CD4-positive, alpha-beta T cell (primary cell): Measurements from ENCODE around the gene MYL11. TPM values are rescaled to one million over a fixed set of nuclear protein-coding genes. Genes with fewer than 3 reads are reported as not detected.

ENCODE experiments used
- ATAC-seq: fragments of 200-7000 bp; cut with Tn5 transposase; one replicate; pipeline ENCODE4 v1.10.0; 2022; ENCODE audit warnings: mild to moderate bottlenecking; ENCODE audit not compliant: poor library complexity
- CTCF ChIA-PET: fragments of 350-600 bp; sonication (Branson Sonifier 250); formaldehyde crosslinking; loops from one replicate; lab custom pipeline; 2021; ENCODE audit warnings: antibody characterized with exemption, inconsistent platforms; lab: Charles Lee
- POLR2A ChIA-PET: fragments of 350-600 bp; sonication (Branson Sonifier 250); formaldehyde crosslinking; loops from one replicate; lab custom pipeline; 2021; ENCODE audit warnings: antibody characterized with exemption, inconsistent platforms; lab: Charles Lee
- DNase-seq, 14 experiments: peaks; one replicate each; pipeline ENCODE4 v3.0.0-alpha.2; 2013 to 2020; ENCODE audit warnings: mixed read lengths in 2 of 14
- H3K27ac ChIP-seq, 2 donors: one replicate each; pipeline versions ENCODE4 v1.5.1 to v1.7.0; 2013; ENCODE audit warnings: low read length in 2 of 2, low read depth in 1 of 2, mild to moderate bottlenecking in 1 of 2
- H3K27me3 ChIP-seq, 2 experiments: 1 replicate in 1 of 2; 2 replicates in 1 of 2; pipeline versions ENCODE4 v1.6.1 to v1.7.0; 2013; ENCODE audit warnings: low read length in 2 of 2, control low read depth in 1 of 2, mild to moderate bottlenecking in 1 of 2, moderate library complexity in 1 of 2; ENCODE audit not compliant: insufficient read depth in 2 of 2, control insufficient read depth in 1 of 2
- H3K36me3 ChIP-seq: one replicate; pipeline ENCODE4 v1.6.1; 2013; ENCODE audit warnings: low read length, control low read depth; ENCODE audit not compliant: insufficient read depth
- H3K4me1 ChIP-seq: one replicate; pipeline ENCODE4 v1.6.1; 2013; ENCODE audit warnings: low read length, control low read depth; ENCODE audit not compliant: insufficient read depth
- H3K4me3 ChIP-seq: one replicate; pipeline ENCODE4 v1.5.1; 2013; ENCODE audit warnings: mild to moderate bottlenecking, low read length, moderate library complexity
- H3K9me3 ChIP-seq, 2 experiments: 1 replicate in 1 of 2; 2 replicates in 1 of 2; pipeline versions ENCODE4 v1.6.1 to v1.7.0; 2013; ENCODE audit warnings: low read length in 2 of 2, mild to moderate bottlenecking in 2 of 2, control low read depth in 1 of 2, moderate library complexity in 1 of 2; ENCODE audit not compliant: control insufficient read depth in 1 of 2, insufficient read depth in 1 of 2
- H3K27ac Mint-ChIP-seq: one replicate; pipeline ENCODE4 v1.8.0; 2020; ENCODE audit warnings: mixed read lengths
- H3K27me3 Mint-ChIP-seq: one replicate; pipeline ENCODE4 v1.8.0; 2021; ENCODE audit warnings: mixed read lengths
- H3K36me3 Mint-ChIP-seq: one replicate; pipeline ENCODE4 v1.8.0; 2021; ENCODE audit warnings: low read depth, mixed read lengths
- H3K4me1 Mint-ChIP-seq: one replicate; pipeline ENCODE4 v1.8.0; 2021; ENCODE audit warnings: low read depth, mixed read lengths
- H3K4me3 Mint-ChIP-seq: one replicate; pipeline ENCODE4 v1.8.0; 2020; ENCODE audit warnings: mild to moderate bottlenecking, mixed read lengths
- H3K9me3 Mint-ChIP-seq: one replicate; pipeline ENCODE4 v1.8.0; 2020; ENCODE audit warnings: mixed read lengths
- CTCF ChIP-seq: fragments of 200-600 bp; IDR thresholded peaks from one replicate; pipeline ENCODE4 v1.8.0; 2022; ENCODE audit warnings: antibody characterized with exemption, mild to moderate bottlenecking
- intact Hi-C, 2 experiments: fragments of 100-400 bp; cut with DNase I in 1 of 2; cut with micrococcal nuclease in 1 of 2; formaldehyde crosslinking; loops; one replicate each; pipeline versions ENCODE4 v1.15.1 to v1.9.0; 2023 to 2025; cut with DNase I, micrococcal nuclease
- total RNA-seq, 174 experiments: library from RNA in 2 of 174; stranded (reverse) in 2 of 174; gene quantifications; one replicate each; pipeline ENCODE4 v1.2.3 and lab custom pipeline; 2021 to 2026

Gene MYL11
- total RNA-seq, 2 experiments from 2014 or later = 0.95 to 2.4 TPM

GRCh38 chr16:30375864-30376263 lies 1.3 kb downstream of the MYL11 start:
- H3K4me3 Mint-ChIP-seq = no peak overlapping the region
- Histone ChIP-seq H3K4me3 (no peak overlapping the region), H3K27me3 (no peaks in the 10 kb centered on the region), H3K36me3 (peaks cover 24% of the 10 kb centered on the region), H3K4me1 (peaks cover 66% of the 10 kb centered on the region), H3K27ac (peak overlapping the region; percentile 100), H3K9me3 (no peaks in the 10 kb centered on the region)
- DNase-seq = peak in 1 of 14 experiments; percentile 21
- H3K27me3 Mint-ChIP-seq = no peaks in the 10 kb centered on the region
- TF ChIP-seq CTCF = no peak
- no peaks in the 10 kb centered on the region for H3K9me3 Mint-ChIP-seq
- H3K36me3 Mint-ChIP-seq = peaks cover 33% of the 10 kb centered on the region
- H3K4me1 Mint-ChIP-seq = peaks cover 51% of the 10 kb centered on the region
- intact Hi-C loops = loop anchor here in 1 of 2 experiments (10.0 kb wide), 1 partner anchor 549 kb away; the partner anchor contains the start of gene FBXL19
- peak overlapping the region; percentile 100 for H3K27ac Mint-ChIP-seq
- ChIA-PET POLR2A (no interaction called here), CTCF (interaction anchor here (3.7 kb wide), 1 partner anchor 34 kb away, joined by 14 read pairs; no protein-coding TSS in a partner anchor)
- no peak for ATAC-seq

- ChIA-PET CTCF (interaction anchor here (3.7 kb wide), 1 partner anchor 33 kb away, joined by 14 read pairs; no protein-coding TSS in a partner anchor), POLR2A (interaction anchor here (1.6 to 2.6 kb wide), 3 partner anchors 21 to 766 kb away, joined by 3 to 20 read pairs (median 17); partner anchors contain the start of gene CD2BP2)
- peaks cover 25% of the 10 kb centered on the region for H3K36me3 ChIP-seq
- Mint-ChIP-seq H3K4me3 (no peak overlapping the region), H3K9me3 (no peaks in the 10 kb centered on the region), H3K36me3 (peaks cover 35% of the 10 kb centered on the region), H3K27me3 (no peaks in the 10 kb centered on the region), H3K27ac (peak overlapping the region; percentile 100), H3K4me1 (peaks cover 51% of the 10 kb centered on the region)
- peaks cover 67% of the 10 kb centered on the region for H3K4me1 ChIP-seq
- TF ChIP-seq CTCF = no peak
- intact Hi-C loops = loop anchor here in 1 of 2 experiments (10.0 kb wide), 1 partner anchor 548 kb away; the partner anchor contains the start of gene FBXL19
- peak in 1 of 14 experiments; percentile 38 for DNase-seq
- H3K27me3 ChIP-seq = no peaks in the 10 kb centered on the region
- H3K9me3 ChIP-seq = no peaks in the 10 kb centered on the region
- H3K4me3 ChIP-seq = no peak overlapping the region
- H3K27ac ChIP-seq = peak overlapping the region; percentile 100
- ATAC-seq = no peak
These were observed 1.9 kb downstream of the MYL11 start for GRCh38 chr16:30376461-30376902.

GRCh38 chr16:30377050-30377811 lies 2.6 kb downstream of the MYL11 start:
- H3K27ac Mint-ChIP-seq = peak overlapping the region; percentile 100
- ChIA-PET CTCF (interaction anchor here (3.7 kb wide), 1 partner anchor 32 kb away, joined by 14 read pairs; no protein-coding TSS in a partner anchor), POLR2A (interaction anchor here (1.0 to 7.3 kb wide), 18 partner anchors 7 to 765 kb away, joined by 3 to 153 read pairs (median 8); partner anchors contain the start of genes ALDOA, CD2BP2, CORO1A and DCTPP1)
- ATAC-seq = peak; percentile 0
- peak overlapping the region; percentile 99 for H3K4me3 Mint-ChIP-seq
- no peak for TF ChIP-seq CTCF
- peaks cover 37% of the 10 kb centered on the region for H3K36me3 Mint-ChIP-seq
- Histone ChIP-seq H3K4me1 (peaks cover 67% of the 10 kb centered on the region), H3K9me3 (no peaks in the 10 kb centered on the region), H3K36me3 (peaks cover 25% of the 10 kb centered on the region), H3K4me3 (peak overlapping the region; percentile 71), H3K27ac (peak overlapping the region; percentile 100), H3K27me3 (no peaks in the 10 kb centered on the region)
- DNase-seq = no peak
- intact Hi-C loops = loop anchor here in 1 of 2 experiments (10.0 kb wide), 1 partner anchor 548 kb away; the partner anchor contains the start of gene FBXL19
- peaks cover 49% of the 10 kb centered on the region for H3K4me1 Mint-ChIP-seq
- no peaks in the 10 kb centered on the region for H3K27me3 Mint-ChIP-seq
- H3K9me3 Mint-ChIP-seq = no peaks in the 10 kb centered on the region
